IMR-90 (cell line): Measurements from ENCODE around the gene PIGW. TPM values are rescaled to one million over a fixed set of nuclear protein-coding genes. Genes with fewer than 3 reads are reported as not detected.

ENCODE experiments used
- ATAC-seq: fragments of 200-7000 bp; cut with Tn5 transposase; 2 replicates; pipeline ENCODE4 v1.9.1; 2020; ENCODE audit warnings: low read depth, mild to moderate bottlenecking, moderate library complexity
- BruUV-seq: library from RNA; stranded (reverse); fragments of 400-500 nt; replicated peaks from 2 replicates; lab custom pipeline; 2021; lab: Mats Ljungman, UMichigan
- CTCF ChIA-PET: fragments of 300-600 bp; formaldehyde crosslinking; extraction: SDS; loops from one replicate; lab custom pipeline; 2021; ENCODE audit warnings: antibody characterized with exemption; lab: Yijun Ruan, JAX
- POLR2A ChIA-PET: fragments of 300-600 bp; sonication (Branson Sonifier 250); formaldehyde crosslinking; loops from one replicate; lab custom pipeline; 2022; ENCODE audit warnings: antibody characterized with exemption; ENCODE audit not compliant: unreplicated experiment; lab: Charles Lee
- DNase-seq: peaks from one replicate; pipeline ENCODE4 v3.0.0; 2013
- H2AFZ ChIP-seq: replicated peaks from 2 replicates; pipeline ENCODE3; 2013; ENCODE audit warnings: low read length, mild to moderate bottlenecking; ENCODE audit not compliant: poor library complexity
- H2AK5ac ChIP-seq: 2 replicates; pipeline ENCODE4 v1.6.1; 2013; ENCODE audit warnings: low read depth, low read length, inconsistent platforms
- H2AK9ac ChIP-seq: replicated peaks from 2 replicates; pipeline ENCODE3; 2013; ENCODE audit warnings: mild to moderate bottlenecking, low read depth, low read length, moderate library complexity; ENCODE audit not compliant: poor library complexity
- H2BK120ac ChIP-seq: 2 replicates; pipeline ENCODE4 v1.6.1; 2013; ENCODE audit warnings: low read depth, low read length, inconsistent platforms
- H2BK15ac ChIP-seq: 3 replicates; pipeline ENCODE4 v1.6.1; 2013; ENCODE audit warnings: low read depth, low read length, inconsistent platforms
- H2BK20ac ChIP-seq: 2 replicates; pipeline ENCODE4 v1.6.1; 2013; ENCODE audit warnings: low read depth, mild to moderate bottlenecking, inconsistent platforms, low read length, moderate library complexity
- H2BK5ac ChIP-seq: 2 replicates; pipeline ENCODE4 v1.6.1; 2013; ENCODE audit warnings: mild to moderate bottlenecking, low read depth, low read length, inconsistent platforms; ENCODE audit not compliant: poor library complexity, severe bottlenecking
- H3K14ac ChIP-seq: replicated peaks from 2 replicates; pipeline ENCODE4 v1.6.1; 2013; ENCODE audit warnings: low read depth, low read length, inconsistent platforms
- H3K18ac ChIP-seq: 2 replicates; pipeline ENCODE4 v1.6.1; 2013; ENCODE audit warnings: low read depth, low read length, control low read depth
- H3K23ac ChIP-seq: 2 replicates; pipeline ENCODE4 v1.6.1; 2013; ENCODE audit warnings: low read depth, low read length, inconsistent platforms
- H3K27ac ChIP-seq: 2 replicates; pipeline ENCODE4 v1.5.1; 2013; ENCODE audit warnings: mild to moderate bottlenecking, control low read depth, low read length; ENCODE audit not compliant: insufficient read depth
- H3K27me3 ChIP-seq: 2 replicates; pipeline ENCODE4 v1.6.1; 2013; ENCODE audit warnings: low read length; ENCODE audit not compliant: control insufficient read depth, insufficient read depth
- H3K36me3 ChIP-seq: 2 replicates; pipeline ENCODE4 v1.6.1; 2013; ENCODE audit warnings: low read length, mixed read lengths; ENCODE audit not compliant: control insufficient read depth, insufficient read depth
- H3K4ac ChIP-seq: 2 replicates; pipeline ENCODE4 v1.6.1; 2013; ENCODE audit warnings: low read depth, low read length, inconsistent platforms
- H3K4me1 ChIP-seq: 2 replicates; pipeline ENCODE4 v1.6.1; 2013; ENCODE audit warnings: low read length, mixed read lengths; ENCODE audit not compliant: control insufficient read depth, insufficient read depth
- H3K4me2 ChIP-seq: 2 replicates; pipeline ENCODE4 v1.6.1; 2013; ENCODE audit warnings: low read depth, mild to moderate bottlenecking, control low read depth, low read length, moderate library complexity
- H3K4me3 ChIP-seq: 2 replicates; pipeline ENCODE4 v1.5.1; 2013; ENCODE audit warnings: low read depth, mild to moderate bottlenecking, control low read depth, low read length, moderate library complexity; ENCODE audit not compliant: insufficient read depth
- H3K56ac ChIP-seq: 2 replicates; pipeline ENCODE4 v1.6.1; 2013; ENCODE audit warnings: low read length, inconsistent platforms; ENCODE audit not compliant: insufficient read depth; ENCODE audit errors: extremely low read depth
- H3K79me1 ChIP-seq, 2 experiments: 2 replicates each; pipeline ENCODE4 v1.6.1; 2013; ENCODE audit warnings: low read length in 2 of 2, inconsistent platforms in 1 of 2, low read depth in 1 of 2
- H3K9ac ChIP-seq: 2 replicates; pipeline ENCODE4 v1.6.1; 2013; ENCODE audit warnings: low read depth, low read length, control low read depth
- H3K9me1 ChIP-seq: 2 replicates; pipeline ENCODE4 v1.6.1; 2013; ENCODE audit warnings: low read length, inconsistent platforms; ENCODE audit not compliant: insufficient read depth
- H3K9me3 ChIP-seq: 2 replicates; pipeline ENCODE4 v1.6.1; 2013; ENCODE audit warnings: low read length; ENCODE audit not compliant: control insufficient read depth, insufficient read depth
- H4K20me1 ChIP-seq: 2 replicates; pipeline ENCODE4 v1.6.1; 2013; ENCODE audit warnings: low read length, inconsistent platforms; ENCODE audit not compliant: insufficient read depth
- H4K5ac ChIP-seq: 2 replicates; pipeline ENCODE4 v1.6.1; 2013; ENCODE audit warnings: mild to moderate bottlenecking, low read depth, low read length, control low read depth
- H4K8ac ChIP-seq, 2 experiments: 2 replicates each; pipeline ENCODE4 v1.6.1; 2013; ENCODE audit warnings: low read depth in 2 of 2, low read length in 2 of 2, control low read depth in 1 of 2, inconsistent platforms in 1 of 2
- H4K91ac ChIP-seq: 2 replicates; pipeline ENCODE4 v1.6.1; 2013; ENCODE audit warnings: low read depth, low read length, inconsistent platforms; ENCODE audit not compliant: insufficient read depth
- BHLHE40 ChIP-seq: fragments of 150-350 bp; IDR thresholded peaks from 2 replicates; pipeline ENCODE4 v1.6.1; 2016; ENCODE audit warnings: mild to moderate bottlenecking, low read depth, low read length
- CEBPB ChIP-seq: IDR thresholded peaks from 2 replicates; pipeline ENCODE4 v1.6.1; 2012; ENCODE audit warnings: low read depth, low read length, improper control_type of control experiment
- CHD1 ChIP-seq: IDR thresholded peaks from 2 replicates; pipeline ENCODE4 v1.6.1; 2012; ENCODE audit warnings: low read depth, low read length, improper control_type of control experiment
- CTCF ChIP-seq: conservative IDR thresholded peaks from 2 replicates; pipeline ENCODE4 v1.5.1; 2012; ENCODE audit warnings: mild to moderate bottlenecking, low read depth, low read length, improper control_type of control experiment
- ELK1 ChIP-seq: fragments of 150-350 bp; IDR thresholded peaks from 2 replicates; pipeline ENCODE4 v1.6.1; 2016; ENCODE audit warnings: low read depth, mild to moderate bottlenecking, low read length, moderate library complexity, borderline replicate concordance
- FOS ChIP-seq: fragments of 150-350 bp; IDR thresholded peaks from 2 replicates; pipeline ENCODE4 v1.6.1; 2016; ENCODE audit warnings: low read depth, low read length
- MAFK ChIP-seq: IDR thresholded peaks from 2 replicates; pipeline ENCODE4 v1.6.1; 2012; ENCODE audit warnings: low read depth, low read length, improper control_type of control experiment
- MAZ ChIP-seq: IDR thresholded peaks from 2 replicates; pipeline ENCODE4 v1.6.1; 2012; ENCODE audit warnings: low read depth, mild to moderate bottlenecking, low read length, improper control_type of control experiment, moderate library complexity, borderline replicate concordance
- MXI1 ChIP-seq: IDR thresholded peaks from 2 replicates; pipeline ENCODE4 v1.6.1; 2012; ENCODE audit warnings: low read depth, mild to moderate bottlenecking, low read length, moderate library complexity, borderline replicate concordance
- NFE2L2 ChIP-seq: fragments of 150-350 bp; IDR thresholded peaks from 2 replicates; pipeline ENCODE4 v1.6.1; 2016; ENCODE audit warnings: low read depth, mild to moderate bottlenecking, low read length
- POLR2A ChIP-seq: IDR thresholded peaks from 2 replicates; pipeline ENCODE4 v1.6.1; 2012; ENCODE audit warnings: mild to moderate bottlenecking, low read depth, low read length
- RAD21 ChIP-seq: IDR thresholded peaks from 2 replicates; pipeline ENCODE4 v1.6.1; 2012; ENCODE audit warnings: low read length, improper control_type of control experiment
- RCOR1 ChIP-seq: IDR thresholded peaks from 2 replicates; pipeline ENCODE4 v1.6.1; 2012; ENCODE audit warnings: mild to moderate bottlenecking, low read length, improper control_type of control experiment; ENCODE audit not compliant: insufficient replicate concordance
- RFX5 ChIP-seq: IDR thresholded peaks from 2 replicates; pipeline ENCODE4 v1.8.0; 2012; ENCODE audit warnings: low read depth, mild to moderate bottlenecking, low read length, moderate library complexity
- SMC3 ChIP-seq: fragments of 150-350 bp; IDR thresholded peaks from 2 replicates; pipeline ENCODE4 v1.6.1; 2016; ENCODE audit warnings: low read depth, mild to moderate bottlenecking, antibody characterized with exemption, low read length, moderate library complexity
- USF2 ChIP-seq: fragments of 150-350 bp; IDR thresholded peaks from 2 replicates; pipeline ENCODE4 v1.6.1; 2017; ENCODE audit warnings: mild to moderate bottlenecking, antibody characterized with exemption, low read length, low read depth
- WGBS, 2 experiments: methylation state at CpG; one replicate each; pipeline versions ENCODE4 v1.1.5 to v1.1.7; 2013; ENCODE audit warnings: missing lambda C conversion rate in 2 of 2; ENCODE audit not compliant: insufficient read length in 1 of 2; ENCODE audit errors: extremely low coverage in 2 of 2; 5-methylcytosine and 5-hydroxymethylcytosine counted together
- dilution Hi-C: fragments of 300-500 bp; cut with HindIII; formaldehyde crosslinking; loops from one replicate; pipeline ENCODE4 v1.14.3; 2018; ENCODE audit warnings: low sequenced_read_pairs; ENCODE audit not compliant: unreplicated experiment
- in situ Hi-C: fragments of 300-500 bp; cut with MboI; formaldehyde crosslinking; loops from 3 replicates; pipeline ENCODE4 v1.14.3; 2019; ENCODE audit warnings: low sequenced_read_pairs, inconsistent platforms, mixed read lengths
- intact Hi-C: fragments of 100-400 bp; cut with micrococcal nuclease; formaldehyde crosslinking; loops from 2 replicates; pipeline ENCODE4 v1.10.0; 2022
- polyA plus RNA-seq, 3 experiments: library from polyadenylated mRNA; depleted of rRNA; stranded (reverse); fragments of >200 nt; gene quantifications; 2 replicates each; pipeline ENCODE4 v1.2.3, GENCODE V29; 2012; ENCODE audit warnings: low replicate concordance in 1 of 3
- total RNA-seq: library from RNA; depleted of rRNA; stranded (reverse); fragments of >200 nt; gene quantifications from 2 replicates; pipeline ENCODE4 v1.2.3, GENCODE V29; 2012

Gene PIGW
- total and polyA plus RNA-seq, 2 of the 4 experiments (the other 2 are of a cell fraction) = 4.5 to 5.5 TPM

GRCh38 chr17:36504156-36504545 is 30.6 kb upstream of the PIGW start:
- DNase-seq (no peak), ATAC-seq (no peak)
- H4K20me1 ChIP-seq = no peaks in the 10 kb centered on the region
- no peaks in the 10 kb centered on the region for H3K9me3 ChIP-seq
- WGBS, 2 experiments = no CpG with 5 or more reads among the region's 5 CpGs
- H3K4ac ChIP-seq = no peak overlapping the region
- no peak overlapping the region for H3K14ac ChIP-seq
- no peak overlapping the region for H2BK15ac ChIP-seq
- no peaks in the 10 kb centered on the region for H3K4me1 ChIP-seq
- no peaks in the 10 kb centered on the region for H3K27me3 ChIP-seq
- in situ Hi-C loops = no loop called here
- no peaks in the 10 kb centered on the region for H3K9me1 ChIP-seq
- peaks cover 51% of the 10 kb centered on the region for H3K36me3 ChIP-seq
- H3K23ac ChIP-seq = no peak overlapping the region
- no peak overlapping the region for H4K91ac ChIP-seq
- H2BK5ac ChIP-seq = no peak overlapping the region
- TF ChIP-seq FOS (no peak), MAFK (no peak), SMC3 (no peak), MXI1 (no peak), RAD21 (no peak), MAZ (no peak), CEBPB (no peak), RFX5 (no peak), ELK1 (no peak), POLR2A (no peak), BHLHE40 (no peak), USF2 (no peak), CTCF (no peak), CHD1 (no peak), RCOR1 (no peak), NFE2L2 (no peak)
- H2BK120ac ChIP-seq = no peak overlapping the region
- no peak overlapping the region for H2AK9ac ChIP-seq
- H3K56ac ChIP-seq = no peak overlapping the region
- ChIA-PET CTCF (interaction anchor here (0.7 kb wide), 1 partner anchor 26 kb away, joined by 7 read pairs; no protein-coding TSS in a partner anchor), POLR2A (no interaction called here)
- H3K4me2 ChIP-seq = no peak overlapping the region
- H4K5ac ChIP-seq = no peak overlapping the region
- no TSS peak for BruUV-seq
- no peak overlapping the region for H2AFZ ChIP-seq
- no peak overlapping the region for H3K4me3 ChIP-seq
- no peak overlapping the region for H3K18ac ChIP-seq
- H3K9ac ChIP-seq = no peak overlapping the region
- H2AK5ac ChIP-seq = no peak overlapping the region
- dilution Hi-C loops = no loop called here
- H3K27ac ChIP-seq = no peak overlapping the region
- no peak overlapping the region for H2BK20ac ChIP-seq
- intact Hi-C loops = no loop called here
- no peak overlapping the region for H4K8ac ChIP-seq
- no peaks in the 10 kb centered on the region for H3K79me1 ChIP-seq
